Lower lobe of right lung (tissue), 2 donors: Measurements from ENCODE around the gene ZMIZ1. TPM values are rescaled to one million over a fixed set of nuclear protein-coding genes. Genes with fewer than 3 reads are reported as not detected.

Experiments
- ATAC-seq, 2 donors: fragments of 200-7000 bp; cut with Tn5 transposase; one replicate each; pipeline ENCODE4 v1.9.1; 2020 to 2022; ENCODE audit warnings: mild to moderate bottlenecking in 2 of 2, moderate library complexity in 2 of 2
- DNase-seq: peaks from one replicate; pipeline ENCODE4 v3.0.0-alpha.2; 2020
- H3K27ac ChIP-seq: fragments of 200-600 bp; one replicate; pipeline ENCODE4 v1.8.0; 2022
- H3K27me3 ChIP-seq: fragments of 200-600 bp; one replicate; pipeline ENCODE4 v1.8.0; 2022; ENCODE audit warnings: low read depth
- H3K36me3 ChIP-seq: fragments of 200-600 bp; one replicate; pipeline ENCODE4 v1.8.0; 2022; ENCODE audit warnings: mild to moderate bottlenecking
- H3K4me1 ChIP-seq: fragments of 200-600 bp; one replicate; pipeline ENCODE4 v1.8.0; 2022
- H3K4me3 ChIP-seq: fragments of 200-600 bp; one replicate; pipeline ENCODE4 v1.8.0; 2022; ENCODE audit warnings: mild to moderate bottlenecking
- H3K9me3 ChIP-seq: fragments of 200-600 bp; one replicate; pipeline ENCODE4 v1.8.0; 2022
- intact Hi-C: fragments of 100-400 bp; cut with DNase I; formaldehyde crosslinking; loops from one replicate; pipeline ENCODE4 v1.11.0; 2022
- total RNA-seq: library from RNA; stranded (reverse); fragmentation: NEBNext Ultra II Directional; extraction: Animal tissue kit (Norgen Biotek cat#: 25700); gene quantifications from one replicate; pipeline ENCODE4 v1.2.1, GENCODE V29; 2021
- TF ChIP-seq, protein P1 (sequence below): fragments of 200-600 bp; IDR thresholded peaks from one replicate; pipeline ENCODE4 v1.8.0; 2022; ENCODE audit warnings: antibody characterized with exemption, mild to moderate bottlenecking
- donor health status: DM: no; HTN: yes; CAD: no; lungs with severe emphysema.

The ZMIZ1 gene
- total RNA-seq, 1 donor from 2014 or later, result 102 TPM

DNA sequence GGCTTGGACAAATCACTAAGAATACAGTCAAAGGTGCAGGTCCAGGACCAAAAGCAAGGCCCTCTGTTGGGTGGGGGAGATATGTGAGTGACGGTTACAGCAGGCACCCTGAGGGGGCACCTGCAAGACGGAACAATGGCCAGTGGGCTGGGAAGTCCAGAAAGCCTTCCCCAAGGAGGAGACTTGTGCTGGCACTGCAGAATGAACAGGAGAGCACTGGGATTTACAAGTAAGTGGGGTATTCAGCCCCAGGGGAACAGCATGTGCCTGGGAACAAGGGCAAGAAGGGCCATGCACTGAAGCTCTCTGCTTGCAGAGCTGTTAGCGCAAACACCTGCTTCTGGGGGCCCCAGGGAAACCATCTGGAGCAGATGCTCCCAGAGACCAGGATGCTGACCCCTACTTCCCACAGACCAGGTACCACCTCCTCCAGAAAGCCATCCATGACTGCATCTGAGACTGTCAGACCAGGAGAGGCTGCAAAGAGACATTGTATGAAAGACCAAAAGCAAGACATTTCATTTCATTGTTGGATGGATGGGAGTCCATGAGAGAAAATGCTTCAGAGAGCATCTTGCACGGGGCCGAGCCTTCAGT lies 24.6 kb upstream of the ZMIZ1 start:
- no peaks in the 10 kb centered on the region for H3K27me3 ChIP-seq
- DNase-seq (peak; percentile 18), ATAC-seq (no peak)
- intact Hi-C loops, result no loop called here
- H3K27ac ChIP-seq, result no peak overlapping the region
- TF ChIP-seq, protein P1, sequence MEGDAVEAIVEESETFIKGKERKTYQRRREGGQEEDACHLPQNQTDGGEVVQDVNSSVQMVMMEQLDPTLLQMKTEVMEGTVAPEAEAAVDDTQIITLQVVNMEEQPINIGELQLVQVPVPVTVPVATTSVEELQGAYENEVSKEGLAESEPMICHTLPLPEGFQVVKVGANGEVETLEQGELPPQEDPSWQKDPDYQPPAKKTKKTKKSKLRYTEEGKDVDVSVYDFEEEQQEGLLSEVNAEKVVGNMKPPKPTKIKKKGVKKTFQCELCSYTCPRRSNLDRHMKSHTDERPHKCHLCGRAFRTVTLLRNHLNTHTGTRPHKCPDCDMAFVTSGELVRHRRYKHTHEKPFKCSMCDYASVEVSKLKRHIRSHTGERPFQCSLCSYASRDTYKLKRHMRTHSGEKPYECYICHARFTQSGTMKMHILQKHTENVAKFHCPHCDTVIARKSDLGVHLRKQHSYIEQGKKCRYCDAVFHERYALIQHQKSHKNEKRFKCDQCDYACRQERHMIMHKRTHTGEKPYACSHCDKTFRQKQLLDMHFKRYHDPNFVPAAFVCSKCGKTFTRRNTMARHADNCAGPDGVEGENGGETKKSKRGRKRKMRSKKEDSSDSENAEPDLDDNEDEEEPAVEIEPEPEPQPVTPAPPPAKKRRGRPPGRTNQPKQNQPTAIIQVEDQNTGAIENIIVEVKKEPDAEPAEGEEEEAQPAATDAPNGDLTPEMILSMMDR, result no peak
- H3K4me1 ChIP-seq, result peaks cover 21% of the 10 kb centered on the region
- H3K4me3 ChIP-seq, result no peak overlapping the region
- H3K36me3 ChIP-seq, result no peaks in the 10 kb centered on the region
- no peaks in the 10 kb centered on the region for H3K9me3 ChIP-seq

GRCh38 chr10:79044846-79045245 lies 23.9 kb upstream of the ZMIZ1 start:
- intact Hi-C loops, result no loop called here
- H3K9me3 ChIP-seq, result no peaks in the 10 kb centered on the region
- peak; percentile 42 for DNase-seq
- no peaks in the 10 kb centered on the region for H3K27me3 ChIP-seq
- no peak for ATAC-seq
- H3K4me3 ChIP-seq, result no peak overlapping the region
- TF ChIP-seq, protein P1, result no peak
- no peak overlapping the region for H3K27ac ChIP-seq
- H3K36me3 ChIP-seq, result no peaks in the 10 kb centered on the region
- peaks cover 27% of the 10 kb centered on the region for H3K4me1 ChIP-seq

GRCh38 chr10:79045566-79046175 lies 23.1 kb upstream of the ZMIZ1 start:
- H3K27ac ChIP-seq, result no peak overlapping the region
- TF ChIP-seq, protein P1, result no peak
- intact Hi-C loops, result no loop called here
- ATAC-seq (no peak), DNase-seq (peak; percentile 24)
- H3K4me3 ChIP-seq, result no peak overlapping the region
- no peaks in the 10 kb centered on the region for H3K27me3 ChIP-seq
- H3K9me3 ChIP-seq, result no peaks in the 10 kb centered on the region
- H3K36me3 ChIP-seq, result no peaks in the 10 kb centered on the region
- peaks cover 36% of the 10 kb centered on the region for H3K4me1 ChIP-seq

GRCh38 chr10:79046326-79046725 lies 22.4 kb upstream of the ZMIZ1 start:
- Histone ChIP-seq H3K27ac (no peak overlapping the region), H3K27me3 (no peaks in the 10 kb centered on the region), H3K4me1 (peaks cover 41% of the 10 kb centered on the region), H3K4me3 (no peak overlapping the region), H3K36me3 (no peaks in the 10 kb centered on the region), H3K9me3 (no peaks in the 10 kb centered on the region)
- ATAC-seq (no peak), DNase-seq (no peak)
- intact Hi-C loops, result no loop called here
- TF ChIP-seq, protein P1, result no peak

- Histone ChIP-seq H3K27ac (peak overlapping the region; percentile 79), H3K9me3 (no peaks in the 10 kb centered on the region), H3K4me3 (no peak overlapping the region), H3K36me3 (no peaks in the 10 kb centered on the region), H3K4me1 (peaks cover 45% of the 10 kb centered on the region), H3K27me3 (no peaks in the 10 kb centered on the region)
- peak; percentile 49 for DNase-seq
- peak; percentile 20 to 49 for ATAC-seq
- TF ChIP-seq, protein P1, result no peak
- intact Hi-C loops, result no loop called here
Observed at GRCh38 chr10:79046741-79047583, 21.8 kb upstream of the ZMIZ1 start.
